Raji (cell line): ENCODE data around the gene PM20D1.

Source experiments
- POLR2A ChIP-seq: IDR thresholded peaks from 2 replicates; pipeline ENCODE4 v1.6.1; 2011; ENCODE audit warnings: low read depth, low read length, control low read depth; ENCODE audit not compliant: insufficient read depth

The PM20D1 gene

DNA sequence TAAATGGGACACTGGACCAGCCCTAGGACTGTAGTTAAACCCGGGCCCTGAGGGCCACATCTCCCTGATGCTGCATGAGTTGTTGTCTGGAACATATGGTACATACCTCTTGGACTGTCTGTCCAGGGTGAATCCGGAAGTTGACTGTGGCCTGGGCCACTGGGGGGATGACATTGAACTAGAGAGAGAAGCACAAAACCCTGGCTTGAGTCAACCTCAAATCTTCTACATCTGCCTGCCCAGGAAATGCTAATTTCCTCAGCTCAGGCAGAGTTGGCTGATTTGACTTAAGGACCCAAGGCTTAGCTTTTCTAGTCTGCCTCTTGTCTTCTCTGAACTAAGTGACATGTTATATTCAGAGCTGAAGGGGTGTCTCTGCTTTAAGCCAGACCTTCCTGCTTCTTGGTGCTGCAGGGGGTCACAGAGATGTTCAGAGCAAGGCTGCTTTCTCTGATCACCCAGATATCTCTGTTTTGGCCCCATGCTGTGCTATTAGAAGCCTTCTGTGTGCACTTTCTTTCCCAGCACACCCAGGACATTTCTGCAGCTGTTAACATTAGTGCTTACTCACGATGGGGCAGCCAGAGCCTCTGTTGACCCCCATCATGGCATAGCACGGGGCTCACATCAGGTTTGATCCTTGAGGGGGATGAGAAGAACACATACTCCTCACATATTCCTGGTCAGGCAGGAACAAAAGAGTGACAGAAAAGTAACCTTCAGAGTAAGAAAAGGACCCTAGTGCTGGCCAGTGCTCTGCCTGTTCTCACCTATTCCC is 9.6 kb downstream of the PM20D1 start:
- TF ChIP-seq POLR2A, result no peak

DNA sequence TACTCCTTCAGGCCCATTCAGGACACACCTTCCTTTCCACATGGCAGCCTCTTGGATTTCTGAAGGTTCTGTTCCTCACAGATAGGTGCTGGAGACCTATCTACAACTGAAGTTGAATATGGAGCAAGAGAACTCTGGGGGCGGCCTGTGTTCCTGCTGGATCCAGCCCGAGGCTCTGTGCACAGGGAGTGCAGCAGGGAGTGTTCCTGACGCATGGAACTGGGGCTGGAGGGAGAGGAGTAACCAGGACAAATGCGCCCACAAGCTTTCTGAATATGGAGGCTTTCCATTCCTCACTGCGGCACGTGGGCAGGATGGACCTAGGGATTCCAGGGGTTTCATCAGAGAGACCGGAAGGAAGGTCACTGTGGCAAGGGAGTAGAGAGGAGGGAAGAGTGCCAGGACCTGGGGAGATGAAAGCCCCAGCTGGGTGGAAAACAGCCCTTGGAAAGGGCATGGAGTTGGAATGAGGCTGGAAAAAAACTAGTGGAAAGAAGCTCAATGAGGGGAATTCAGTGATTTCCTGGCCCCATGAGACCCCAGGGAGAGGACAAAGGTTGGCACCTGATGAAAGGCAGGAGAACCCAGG is 12.5 kb downstream of the PM20D1 start:
- no peak for TF ChIP-seq POLR2A

DNA sequence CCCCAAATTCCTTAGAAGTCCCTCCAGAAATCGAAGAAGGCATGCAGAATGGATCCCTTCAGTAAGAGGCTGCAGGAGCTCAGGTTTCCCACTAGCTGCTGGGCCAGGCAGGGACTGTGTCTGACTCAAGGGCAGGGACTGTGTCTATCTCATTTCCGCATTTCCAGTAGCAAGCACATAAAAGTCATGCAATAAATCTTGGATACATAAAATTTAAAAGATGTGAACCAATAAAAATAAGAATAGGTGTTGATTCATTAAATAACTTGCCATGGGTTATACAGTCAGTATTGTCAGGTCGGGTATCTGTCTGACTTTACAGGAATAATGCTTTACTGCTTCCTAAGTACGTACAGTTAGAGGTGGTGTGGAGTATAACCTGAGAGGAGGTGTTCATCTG is 15.2 kb downstream of the PM20D1 start:
- no peak for TF ChIP-seq POLR2A

DNA sequence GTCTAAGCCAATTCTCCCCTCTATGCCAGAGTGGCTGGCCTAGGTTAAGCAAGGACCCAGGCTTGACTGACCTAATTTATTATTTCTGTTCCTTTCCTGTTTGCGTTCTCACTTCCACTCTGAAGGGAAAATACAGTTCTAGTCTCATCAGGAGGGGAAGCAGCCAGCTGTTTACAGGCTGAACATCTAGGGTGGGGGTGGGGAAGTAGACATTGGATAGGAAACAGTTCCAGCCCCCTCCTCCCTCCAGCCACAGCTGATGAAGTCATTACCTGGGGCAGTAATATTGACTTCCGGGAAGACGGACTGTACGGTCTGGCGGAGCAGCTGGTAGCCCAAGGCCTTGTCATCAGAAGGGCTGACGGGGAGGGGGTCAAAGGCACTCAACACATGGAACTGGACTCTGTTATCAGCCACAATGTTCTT is 17.6 kb downstream of the PM20D1 start:
- no peak for TF ChIP-seq POLR2A

DNA sequence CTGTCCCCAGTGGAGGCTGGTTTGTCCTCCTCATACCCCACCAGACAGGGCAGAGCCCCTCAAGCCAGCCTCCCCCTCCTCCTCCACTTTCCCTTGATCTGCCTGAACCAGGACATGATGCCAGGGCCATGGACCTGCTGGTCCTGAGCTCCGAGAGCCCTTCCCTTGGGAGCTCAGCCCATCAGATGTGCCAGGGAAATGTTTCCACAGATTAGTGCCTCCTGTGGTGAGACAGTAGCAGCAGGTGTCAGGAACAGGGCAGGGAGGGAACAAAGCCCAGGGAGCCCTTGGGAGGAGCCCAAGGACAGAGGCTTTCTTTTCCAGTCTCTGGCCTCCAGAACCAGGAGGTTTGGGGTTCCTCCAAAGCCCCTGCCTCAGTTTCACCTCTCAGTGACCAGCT is 22.3 kb downstream of the PM20D1 start:
- TF ChIP-seq POLR2A, result no peak

DNA sequence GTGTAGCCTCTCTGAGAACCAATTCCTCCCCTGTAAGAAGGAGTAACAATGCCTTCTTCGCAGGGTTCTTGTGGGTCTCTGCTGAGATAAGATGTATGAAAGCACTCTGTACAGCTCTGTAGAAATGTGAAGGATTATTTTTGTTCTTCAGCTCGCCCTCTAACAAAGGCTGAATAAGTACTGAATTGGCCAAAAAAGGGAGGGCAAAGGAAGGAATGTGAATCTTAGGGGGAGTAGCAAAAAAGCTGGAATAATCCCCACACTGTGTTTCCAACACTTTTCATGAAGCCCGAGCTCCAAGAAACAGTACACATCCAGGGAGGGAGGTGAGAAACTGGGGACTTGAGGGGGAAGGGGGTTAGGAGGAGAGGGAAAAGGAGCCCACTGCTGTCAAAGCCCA is 22.9 kb downstream of the PM20D1 start:
- no peak for TF ChIP-seq POLR2A

DNA sequence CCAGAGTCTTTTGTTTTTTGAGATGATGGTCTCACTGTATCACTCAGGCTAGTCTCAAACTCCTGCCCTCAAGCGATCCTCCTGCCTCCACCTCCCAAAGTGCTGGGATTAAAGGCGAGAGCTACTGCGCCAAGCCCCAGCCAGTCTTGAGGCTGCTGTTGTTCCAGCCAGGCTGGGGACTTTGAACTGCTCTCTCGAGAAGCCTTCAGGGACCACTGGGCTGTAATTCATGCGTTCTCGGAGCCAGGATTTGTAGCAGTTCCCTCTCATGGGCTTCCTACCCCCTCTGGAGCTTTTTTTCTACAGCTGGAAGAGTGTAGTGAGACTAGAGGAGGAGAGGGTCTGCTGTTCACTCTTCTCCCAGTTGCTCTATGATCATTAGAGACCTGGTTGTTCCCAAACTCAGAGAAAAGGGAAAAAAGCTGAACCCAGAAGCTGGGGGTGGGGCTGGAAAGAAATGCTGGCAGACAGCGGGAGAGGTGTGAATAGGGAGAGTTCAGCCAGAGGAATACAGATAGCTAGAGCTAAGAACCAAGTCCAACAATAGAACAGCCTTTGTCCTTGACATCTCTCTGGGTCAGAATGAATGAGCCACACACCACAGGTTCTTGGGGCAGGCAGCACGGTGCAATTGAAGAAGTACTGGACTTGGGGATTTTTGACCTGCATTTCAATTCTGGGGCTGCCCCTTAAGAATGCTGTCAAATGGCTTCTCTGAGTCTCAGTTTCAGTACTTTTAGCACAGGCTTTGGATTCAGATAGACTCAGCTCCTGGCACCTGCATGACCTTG is 23.7 kb downstream of the PM20D1 start:
- TF ChIP-seq POLR2A, result no peak

DNA sequence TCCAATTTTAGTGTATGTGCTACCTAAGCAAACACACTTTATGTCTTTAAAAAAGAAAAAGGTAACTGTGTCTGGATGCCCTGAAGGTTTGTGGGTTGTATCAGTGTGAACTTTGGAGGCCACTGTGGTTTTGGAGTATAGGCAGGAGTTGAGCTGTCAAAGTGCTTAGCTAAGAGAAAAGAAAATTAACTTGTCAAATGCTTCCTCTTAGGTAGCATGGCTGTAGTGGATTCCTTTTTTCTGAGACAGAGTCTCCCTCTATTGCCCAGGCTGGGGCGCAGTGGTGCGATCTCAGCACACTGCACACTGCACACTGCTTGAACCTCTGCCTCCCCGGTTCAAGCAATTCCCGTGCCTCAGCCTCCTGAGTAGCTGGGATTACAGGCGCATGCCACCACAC is 25.8 kb downstream of the PM20D1 start:
- TF ChIP-seq POLR2A, result no peak

DNA sequence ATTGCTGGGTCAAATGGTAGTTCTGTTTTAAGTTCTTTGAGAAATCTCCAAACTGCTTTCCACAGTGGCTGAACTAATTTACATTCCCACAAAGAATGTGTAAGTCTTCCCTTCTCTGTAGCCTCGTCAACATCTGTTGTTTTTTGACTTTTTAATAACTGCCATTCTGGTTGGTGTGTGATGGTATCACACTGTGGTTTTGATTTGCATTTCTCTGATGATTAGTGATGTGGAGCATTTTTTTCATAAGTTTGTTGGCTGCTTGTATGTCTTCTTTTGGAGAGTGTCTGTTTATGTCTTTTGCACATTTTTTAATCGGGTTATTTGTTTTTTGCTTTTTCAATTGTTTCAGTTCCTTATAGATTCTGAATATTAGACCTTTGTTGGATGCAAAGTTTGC is 26.7 kb downstream of the PM20D1 start:
- TF ChIP-seq POLR2A, result 0 out of 2 replicates have a peak, but pooled peaks have one; percentile 6

DNA sequence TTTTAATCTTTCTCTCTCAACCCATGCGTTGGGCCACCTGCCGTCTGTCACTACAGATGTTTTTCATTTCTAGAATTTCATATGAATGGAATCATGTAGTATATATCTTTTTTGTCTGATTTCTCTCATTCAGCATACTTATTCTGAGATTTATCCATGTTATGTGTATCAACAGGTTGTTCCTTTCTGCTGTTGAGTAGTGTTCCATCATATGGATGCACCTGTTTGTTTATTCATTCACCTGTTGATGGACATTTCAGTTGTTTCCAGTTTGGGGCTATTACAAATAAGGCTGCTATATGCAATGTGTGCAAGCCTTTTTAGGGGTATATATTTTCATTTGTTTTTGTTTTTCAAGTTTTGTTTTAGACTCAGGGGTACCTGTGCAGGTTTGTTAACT is 27.5 kb downstream of the PM20D1 start:
- no peak for TF ChIP-seq POLR2A

DNA sequence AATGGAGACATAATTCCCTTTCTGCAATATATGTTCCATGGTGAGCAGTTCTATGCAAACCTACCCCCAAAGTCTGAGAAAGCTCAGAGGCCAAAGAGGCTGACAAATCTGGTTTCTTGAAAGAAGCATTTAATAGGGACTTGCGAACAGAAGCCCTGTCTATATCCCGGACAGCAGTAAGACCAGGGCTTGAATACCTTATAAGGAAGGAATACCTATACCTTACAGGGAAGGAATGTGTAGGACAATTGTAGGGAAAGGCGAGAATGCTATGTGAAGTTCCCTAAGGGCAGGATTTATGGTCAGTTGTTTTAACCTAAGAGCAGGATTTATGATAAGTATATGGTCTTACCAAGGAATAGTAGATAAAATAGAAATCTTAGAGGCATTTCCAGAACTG is 31.9 kb downstream of the PM20D1 start:
- TF ChIP-seq POLR2A, result no peak

DNA sequence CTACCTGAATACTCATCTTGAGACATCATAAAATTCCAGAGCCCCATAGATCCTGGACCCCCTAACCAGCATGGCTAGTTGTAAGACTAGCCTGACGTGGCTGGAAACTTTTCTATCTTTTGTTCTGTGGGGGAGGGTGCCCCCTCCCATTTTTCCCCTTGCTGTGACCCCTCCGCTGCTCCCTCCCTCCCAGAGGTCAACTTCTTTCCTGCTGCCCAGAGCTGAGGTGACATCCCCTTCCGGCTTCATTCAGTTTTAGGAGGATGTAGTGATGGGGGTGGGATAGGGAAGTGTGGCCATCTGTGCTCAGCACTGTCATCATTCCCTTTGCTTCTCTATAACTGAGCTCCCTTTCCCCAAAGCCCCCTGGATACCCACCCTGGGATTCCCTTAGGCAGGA is 32.6 kb downstream of the PM20D1 start:
- TF ChIP-seq POLR2A, result no peak

DNA sequence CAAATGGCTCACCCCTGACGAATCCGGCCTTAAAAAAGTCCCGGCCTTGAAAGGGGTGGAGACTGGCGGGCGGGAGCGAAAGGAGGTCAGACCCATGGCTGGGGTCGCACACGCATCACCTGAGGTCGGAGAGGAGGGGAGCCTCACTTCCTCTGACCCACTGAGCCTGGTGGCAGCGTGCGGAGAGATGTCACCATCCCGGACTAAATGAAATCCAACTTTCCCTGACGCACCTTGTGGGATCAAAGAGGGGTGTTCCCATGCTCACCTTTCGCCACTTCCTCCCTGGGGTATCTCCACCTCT is 36.2 kb downstream of the PM20D1 start:
- no peak for TF ChIP-seq POLR2A

DNA sequence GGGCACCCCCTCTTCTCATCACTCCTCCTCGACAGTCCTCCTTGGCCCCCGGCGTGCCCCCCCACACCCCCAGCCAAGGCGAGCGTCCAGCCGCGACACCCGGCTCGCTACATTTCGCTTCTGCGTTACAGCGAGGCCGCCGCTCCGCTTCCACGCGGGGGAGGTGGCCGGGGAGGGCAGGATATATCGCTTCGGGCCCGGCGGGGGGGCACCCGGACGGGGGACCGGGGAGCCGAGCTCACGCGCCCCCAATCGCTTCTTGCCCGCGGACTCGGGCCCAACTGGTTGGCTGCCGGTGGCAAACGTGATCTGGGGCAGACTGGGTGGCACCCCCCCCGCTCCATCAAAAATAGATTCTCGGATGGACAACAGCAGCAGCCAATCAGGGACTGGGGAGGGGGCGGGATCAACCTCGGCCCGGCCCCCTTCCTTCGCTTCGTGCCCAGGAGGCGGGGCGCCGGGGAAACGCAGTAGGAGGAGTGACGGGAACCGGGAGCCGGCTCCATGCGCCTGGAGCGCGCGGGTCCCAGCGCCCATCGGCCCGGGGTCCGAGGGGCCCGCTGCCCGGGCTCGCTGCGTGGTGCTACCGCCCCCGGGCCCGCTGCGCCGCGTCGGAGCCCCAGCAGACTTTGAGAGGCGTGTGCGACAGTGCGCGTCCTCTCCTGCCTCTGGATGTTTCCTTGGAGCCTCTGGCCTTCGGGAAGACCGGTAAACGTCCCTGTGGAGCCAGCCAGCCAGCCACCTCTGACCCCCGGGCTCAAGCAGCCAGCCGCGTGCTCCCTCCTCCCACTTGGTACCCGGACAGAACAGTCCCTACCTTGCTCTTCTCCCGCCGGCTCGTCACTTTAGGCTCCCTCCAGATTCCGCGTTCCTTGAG is 36.8 kb downstream of the PM20D1 start, which contains the start of gene SLC41A1:
SLC41A1 (minus strand) TSS at position 321 of the 877 bp plus-strand sequence. CDS start 2,757 bp downstream, outside the sequence.
- peak; percentile 79 for TF ChIP-seq POLR2A

DNA sequence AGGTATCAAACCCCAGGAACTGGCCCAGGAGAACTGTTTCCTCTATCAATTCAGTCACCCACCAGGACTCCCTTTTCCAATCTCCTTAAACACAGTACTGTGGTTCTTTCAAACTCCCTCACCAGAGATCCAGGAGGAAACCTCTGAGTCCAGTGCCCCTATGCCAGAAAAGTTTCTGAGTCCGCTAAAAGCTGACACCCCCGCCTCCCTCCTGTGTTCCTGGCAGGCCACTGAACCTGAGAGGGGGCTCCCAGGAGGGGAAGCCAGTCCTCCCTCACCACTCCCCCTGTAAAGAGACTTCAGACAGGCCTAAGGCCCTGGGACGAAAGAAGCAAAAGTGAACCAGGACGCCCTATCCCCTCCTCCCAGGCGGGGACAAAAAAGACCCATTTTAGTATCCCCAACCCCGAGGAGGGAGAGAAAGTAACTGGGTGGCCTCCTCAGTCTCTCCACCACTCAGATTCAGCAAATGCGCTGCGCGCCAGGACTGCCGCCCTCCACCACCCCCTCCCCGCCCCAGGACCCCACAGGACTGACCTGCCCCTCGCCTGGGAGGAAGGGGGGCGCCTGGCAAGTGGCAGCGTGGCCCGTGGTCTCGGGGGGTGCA is 37.6 kb downstream of the PM20D1 start:
- TF ChIP-seq POLR2A, result no peak

DNA sequence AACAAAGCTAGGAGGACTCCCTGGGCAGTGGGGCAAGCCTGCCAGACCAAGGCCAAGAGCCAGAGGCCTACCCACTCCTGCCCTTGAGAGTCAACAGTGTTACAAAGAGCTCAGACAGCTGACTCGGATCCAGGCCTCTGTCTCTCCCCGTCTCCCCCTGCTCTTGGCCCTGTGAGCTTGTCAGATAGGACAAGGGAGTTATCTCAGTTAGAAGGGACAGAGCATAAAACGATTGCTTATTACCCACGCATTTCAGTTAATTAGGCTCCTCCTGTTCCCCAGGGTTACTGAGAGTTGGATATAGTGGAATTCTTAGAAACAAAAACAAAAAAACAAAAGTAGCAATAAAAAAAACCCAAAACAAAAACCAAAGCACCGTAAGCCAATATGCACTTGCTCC is 38.3 kb downstream of the PM20D1 start:
- TF ChIP-seq POLR2A, result no peak
